NCI-H1105 treated with DMSO at 0.1 percent for 48 hours (cell line): Measurements from ENCODE around the gene GPR132.

Experiments
- DNase-seq: peaks from one replicate; lab custom pipeline; 2025; lab: John Stamatoyannopoulos, UW

GPR132 gene

DNA sequence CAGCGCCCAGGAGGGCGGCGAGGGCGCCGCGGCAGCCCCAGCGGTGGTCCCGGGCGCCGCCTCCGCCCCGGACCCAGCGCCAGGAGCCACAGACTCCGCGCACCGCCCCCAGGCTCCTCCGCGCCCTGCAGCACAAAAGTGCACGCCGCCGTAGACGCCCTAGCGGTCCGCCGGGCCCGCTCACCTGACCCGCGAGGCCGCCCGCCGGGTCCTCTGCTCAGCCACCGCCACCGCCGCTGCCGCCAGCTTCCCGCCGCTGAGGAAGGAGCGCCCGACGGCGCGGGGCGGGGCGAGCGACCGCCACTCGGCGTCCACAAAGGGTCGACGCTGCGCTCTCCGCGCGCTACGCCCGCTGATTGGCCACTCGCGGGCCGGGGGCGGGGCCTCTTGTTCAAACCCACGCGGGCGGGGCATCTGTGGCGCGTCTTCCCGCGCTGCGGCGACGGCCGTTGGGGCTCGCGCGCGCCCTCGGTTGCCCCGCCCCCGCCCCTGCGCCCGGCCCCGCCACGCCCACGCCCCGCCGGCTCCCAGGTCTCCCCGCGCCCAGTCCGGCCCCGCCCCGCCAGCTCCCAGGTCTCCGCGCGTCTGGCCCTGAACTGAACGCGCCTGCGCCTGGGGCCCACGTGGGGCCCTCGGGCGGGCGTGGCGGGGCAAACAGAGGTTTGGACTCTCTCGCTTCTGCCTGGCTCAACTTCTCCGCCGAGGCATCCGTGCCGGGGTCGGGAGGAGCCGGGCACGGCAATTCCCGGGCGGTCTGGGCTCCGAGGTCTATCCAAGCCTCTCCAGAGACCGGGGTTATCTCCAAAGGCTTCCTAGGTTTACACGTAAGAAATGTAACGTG is 44.2 kb downstream of the GPR132 start, which contains the start of gene CDCA4:
TSS of gene CDCA4 (minus strand) at position 269 of the 841 bp plus-strand sequence. CDS start 9,154 bp downstream, outside the sequence.
- peak; percentile 99 for DNase-seq

GRCh38 chr14:105019861-105020814 is 45.1 kb downstream of the GPR132 start:
- peak; percentile 19 for DNase-seq

DNA sequence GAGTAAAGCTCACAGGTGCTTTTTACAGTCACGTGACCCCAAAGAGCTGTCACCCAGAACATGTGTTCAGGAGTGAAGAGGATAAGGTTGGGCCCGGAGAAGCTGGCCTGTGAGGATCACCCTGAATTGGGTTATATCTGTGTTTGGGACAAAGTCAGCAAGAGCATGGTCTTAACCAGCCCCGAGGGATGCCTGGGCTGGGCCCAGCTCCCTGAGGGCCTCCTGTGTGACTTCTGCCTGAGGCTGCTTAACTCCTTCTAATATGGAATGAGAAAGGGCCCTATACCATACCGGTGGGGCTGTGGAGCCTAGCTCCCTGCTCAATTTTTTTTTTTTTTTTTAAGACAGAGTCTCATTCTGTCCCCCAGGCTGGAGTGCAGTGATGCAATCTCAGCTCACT is 46.8 kb downstream of the GPR132 start:
- no peak for DNase-seq

DNA sequence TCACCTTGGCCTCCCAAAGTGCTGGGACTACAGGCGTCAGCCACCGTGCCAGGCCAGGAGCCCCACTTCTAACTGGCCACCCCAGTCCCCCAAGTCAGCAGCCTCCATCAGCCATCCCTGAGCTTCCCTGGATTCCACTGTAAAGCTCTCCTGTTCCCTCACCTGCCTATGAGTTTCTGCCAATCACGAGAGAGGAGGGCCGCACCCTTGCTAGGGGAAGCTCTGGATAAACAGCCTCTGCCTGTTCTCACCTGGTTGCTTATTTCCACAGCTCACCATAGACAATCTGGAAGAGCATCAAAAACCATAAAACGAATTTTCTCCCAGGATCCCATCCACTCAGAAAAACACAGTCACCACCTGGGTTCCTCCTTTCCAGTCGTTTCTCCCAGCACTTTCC is 49.3 kb downstream of the GPR132 start:
- no peak for DNase-seq

- DNase-seq, result no peak
Measured at GRCh38 chr14:105015242-105015641, 50.0 kb downstream of the GPR132 start.

- DNase-seq, result no peak
Measured at GRCh38 chr14:105014631-105015030, 50.6 kb downstream of the GPR132 start.

GRCh38 chr14:105014032-105014431 is 51.2 kb downstream of the GPR132 start:
- no peak for DNase-seq

DNA sequence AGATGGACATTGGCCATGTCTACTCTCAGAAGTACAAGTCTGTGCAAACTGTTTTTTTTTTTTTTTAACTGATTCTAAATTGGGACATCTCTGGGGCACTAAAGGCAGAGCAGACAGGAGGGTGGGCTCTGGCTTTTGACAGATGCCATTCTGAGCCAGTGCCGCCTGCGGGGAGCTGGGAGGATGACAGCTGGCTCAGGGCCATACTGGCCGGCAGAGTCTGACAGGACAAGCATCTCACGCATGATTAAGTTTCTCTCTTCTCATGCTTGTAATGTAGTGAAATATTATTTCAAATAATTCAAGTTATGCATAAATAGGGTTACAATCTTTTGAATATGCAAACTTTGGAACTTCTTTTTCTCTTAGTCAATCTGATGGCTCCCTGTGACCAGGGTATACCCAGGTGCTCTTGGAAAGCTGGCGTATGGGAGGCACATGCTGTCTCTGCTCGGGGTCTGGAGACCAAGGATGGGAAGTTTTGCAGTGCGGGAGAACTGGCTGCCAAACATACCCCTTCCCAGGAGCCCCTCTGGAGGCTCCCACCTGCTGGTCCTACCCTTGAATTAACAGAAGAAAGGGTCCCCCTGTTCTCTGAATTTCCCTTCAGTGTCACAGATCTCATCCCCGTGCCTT is 52.0 kb downstream of the GPR132 start:
- DNase-seq, result peak; percentile 3

GRCh38 chr14:105012171-105012985 is 52.9 kb downstream of the GPR132 start:
- DNase-seq, result no peak

GRCh38 chr14:105011312-105011990 is 53.8 kb downstream of the GPR132 start:
- DNase-seq, result no peak

DNA sequence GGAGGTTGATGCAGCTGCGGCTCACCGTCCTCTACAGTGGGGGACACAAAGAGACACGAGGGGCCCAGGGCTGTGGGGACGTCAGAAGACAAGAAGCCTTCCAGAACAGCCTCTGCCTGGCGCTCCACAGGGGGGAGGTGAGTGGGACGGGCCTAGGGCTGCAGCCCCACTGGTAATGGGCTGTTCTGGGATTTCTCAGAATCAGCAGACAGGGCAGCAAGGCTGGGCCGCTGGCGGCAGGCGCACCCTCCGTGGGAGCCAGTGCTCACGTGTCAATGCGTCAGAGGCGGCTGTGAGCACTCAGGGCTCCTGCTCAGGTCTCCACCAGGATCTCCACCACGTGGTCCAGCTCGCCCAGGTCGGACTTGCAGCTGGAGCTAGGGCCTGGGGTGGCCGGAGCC is 54.3 kb downstream of the GPR132 start:
- no peak for DNase-seq

GRCh38 chr14:105010106-105010505 is 55.1 kb downstream of the GPR132 start:
- no peak for DNase-seq

GRCh38 chr14:105007593-105008264 is 57.5 kb downstream of the GPR132 start:
- DNase-seq, result no peak

DNA sequence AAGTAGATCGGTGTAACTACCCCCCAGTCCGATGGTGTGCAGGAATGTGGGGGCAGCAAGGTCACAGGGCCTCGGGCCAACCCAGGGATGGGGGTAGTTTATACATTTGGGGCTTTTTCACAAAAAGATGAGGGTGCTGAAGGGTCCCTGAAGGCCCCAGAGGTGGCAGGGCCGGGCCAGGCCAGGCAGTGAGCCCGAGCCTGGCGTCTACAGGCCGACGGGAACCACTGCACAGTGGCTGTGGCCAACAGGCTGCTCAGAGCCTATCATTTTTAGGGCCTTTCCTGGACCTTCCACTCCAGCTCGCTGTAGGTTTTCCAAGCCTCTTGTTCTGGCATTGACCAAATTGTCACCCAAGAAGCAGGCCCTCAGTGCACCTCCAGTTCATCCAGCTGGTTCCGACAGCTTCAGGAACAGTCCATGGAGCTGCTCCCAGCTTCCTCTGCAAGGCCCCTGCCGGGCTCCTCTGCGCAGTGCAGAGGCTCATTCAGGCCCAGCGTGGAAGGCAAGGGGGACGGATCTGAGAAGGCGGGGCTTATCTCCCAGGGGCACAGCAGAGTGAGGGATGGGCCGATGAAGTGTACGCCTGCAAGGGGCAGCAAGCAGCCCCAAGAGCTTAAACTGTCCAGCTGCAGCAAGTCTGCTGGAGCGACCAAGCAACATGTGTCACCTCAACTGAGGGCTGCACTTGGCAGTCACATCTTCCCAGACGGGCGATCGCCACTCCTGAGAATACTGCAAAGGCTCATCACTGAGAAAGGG is 58.2 kb downstream of the GPR132 start:
- DNase-seq, result no peak

DNA sequence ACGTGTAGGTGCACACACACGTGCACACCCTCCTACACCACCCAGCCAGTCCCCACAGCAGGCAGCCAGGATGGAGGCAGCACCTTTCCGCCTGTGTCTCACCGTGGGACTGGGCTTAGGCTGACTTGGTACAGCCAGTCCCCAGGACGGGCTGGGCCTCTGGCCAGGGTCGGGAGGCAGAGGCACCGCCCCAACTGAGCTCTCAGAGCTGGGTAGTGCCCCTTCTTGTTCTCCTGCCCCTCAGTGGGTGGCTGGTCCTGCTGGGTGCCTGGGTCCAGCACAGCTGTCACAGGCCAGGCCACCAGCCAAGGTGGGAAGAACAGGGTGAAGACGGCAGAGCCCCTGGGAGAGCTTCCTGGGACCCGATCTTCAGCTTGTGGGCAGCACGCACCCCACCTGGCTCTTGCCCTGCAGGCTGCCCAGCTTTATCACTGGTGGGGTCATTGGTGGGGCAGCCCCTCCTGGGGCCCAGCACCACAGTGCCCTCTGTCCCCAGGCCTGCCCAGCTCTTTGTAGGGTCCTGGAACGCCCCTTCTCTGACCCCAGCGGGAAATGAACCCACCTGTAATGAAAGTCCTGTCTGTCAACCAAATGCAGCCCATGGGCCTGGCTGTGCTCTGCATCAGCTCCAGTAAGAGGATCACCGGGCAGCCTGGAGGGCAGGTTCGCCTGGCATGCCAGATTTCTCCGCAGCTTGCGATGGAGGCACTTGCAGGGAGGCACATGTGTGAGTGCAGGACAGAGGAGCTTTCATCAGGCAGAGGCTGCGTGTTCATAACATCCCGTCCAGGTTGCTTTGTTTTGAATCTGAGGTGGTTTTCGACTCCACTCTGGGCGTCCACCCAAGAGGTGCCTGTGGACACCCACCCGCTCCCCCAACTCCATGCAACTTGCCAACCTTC is 59.0 kb downstream of the GPR132 start:
- no peak for DNase-seq

DNA sequence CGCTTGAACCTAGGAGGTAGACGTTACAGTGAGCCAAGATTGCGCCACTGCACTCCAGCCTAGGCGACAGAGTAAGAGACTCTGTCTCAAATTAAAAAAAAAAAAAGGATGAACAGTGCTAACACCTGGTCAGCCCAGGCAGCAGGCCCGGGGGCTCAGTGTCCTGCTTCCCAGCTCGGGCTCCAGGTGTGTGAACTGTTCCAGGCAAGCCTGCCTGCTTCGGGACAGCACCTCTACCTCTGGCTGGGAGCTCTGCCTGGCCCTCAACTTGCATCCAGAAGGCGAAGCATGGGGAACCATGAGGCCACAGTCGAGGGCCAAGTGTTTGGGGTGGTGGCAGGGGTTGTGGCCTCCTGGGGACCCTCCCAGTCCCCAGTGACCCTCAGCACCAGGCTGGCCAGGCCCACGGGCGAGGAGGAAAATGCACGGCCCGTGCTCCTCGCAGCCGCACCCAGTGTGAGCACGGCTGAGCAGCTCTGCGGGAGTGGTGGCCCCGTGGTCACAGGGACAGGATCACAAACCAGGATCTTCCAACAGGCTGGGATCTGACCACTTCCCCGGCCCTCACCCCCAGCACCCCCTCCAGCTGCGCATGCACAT is 59.8 kb downstream of the GPR132 start:
- DNase-seq, result no peak
